Stimulated activated naive CD8-positive, alpha-beta T cell treated with anti-CD3 and anti-CD28 coated beads, Interleukin-15, Interleukin-2, amounts not matched to agents 100 U/mL and 50 U/mL, for 24 hours (primary cell): ENCODE data around the gene OR9Q2.
"Not testable (repeated sequence)": the region's sequence is repeated elsewhere in the genome, so short reads cannot be mapped to it uniquely, and the experiment has no call there.

Source experiments
- ATAC-seq: fragments of 150-1000 bp; cut with Tn5 transposase; one replicate; pipeline ENCODE4 v1.10.0; 2021
- DNase-seq: peaks from one replicate; pipeline ENCODE4 v3.0.0; 2021

Gene OR9Q2, protein sequence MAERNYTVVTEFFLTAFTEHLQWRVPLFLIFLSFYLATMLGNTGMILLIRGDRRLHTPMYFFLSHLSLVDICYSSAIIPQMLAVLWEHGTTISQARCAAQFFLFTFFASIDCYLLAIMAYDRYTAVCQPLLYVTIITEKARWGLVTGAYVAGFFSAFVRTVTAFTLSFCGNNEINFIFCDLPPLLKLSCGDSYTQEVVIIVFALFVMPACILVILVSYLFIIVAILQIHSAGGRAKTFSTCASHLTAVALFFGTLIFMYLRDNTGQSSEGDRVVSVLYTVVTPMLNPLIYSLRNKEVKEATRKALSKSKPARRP

GRCh38 chr11:58188770-58189169 lies at the start of gene OR9Q2:
OR9Q2 (plus strand) TSS chr11:58189070; CDS start chr11:58190491, 1,421 bp downstream.
- DNase-seq (no peak), ATAC-seq (no peak)

DNA sequence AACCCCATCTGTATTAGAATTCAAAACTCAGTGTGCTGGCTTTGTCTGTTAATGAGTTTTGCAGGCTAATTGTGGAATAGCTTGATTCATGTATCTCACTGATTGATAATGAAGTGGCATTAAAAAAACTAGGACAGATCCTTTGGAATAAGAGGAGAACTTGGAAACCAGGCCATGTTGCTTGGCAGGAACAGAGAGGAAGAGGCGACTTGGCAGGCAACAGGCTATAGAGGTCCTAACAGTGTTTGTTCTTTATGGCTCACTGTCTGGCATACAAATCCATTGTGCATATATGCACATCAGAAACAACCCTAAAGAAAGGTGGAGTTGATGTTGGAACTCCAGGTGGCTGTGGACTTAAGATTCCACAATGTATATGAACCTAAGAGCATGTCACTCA lies 46.1 kb upstream of the OR9Q2 start:
- ATAC-seq, result no peak
- no peak for DNase-seq

GRCh38 chr11:58152781-58153180 lies 36.1 kb upstream of the OR9Q2 start:
- ATAC-seq, result no peak
- no peak for DNase-seq

GRCh38 chr11:58164389-58164788 lies 24.5 kb upstream of the OR9Q2 start:
- no peak for ATAC-seq
- no peak for DNase-seq

DNA sequence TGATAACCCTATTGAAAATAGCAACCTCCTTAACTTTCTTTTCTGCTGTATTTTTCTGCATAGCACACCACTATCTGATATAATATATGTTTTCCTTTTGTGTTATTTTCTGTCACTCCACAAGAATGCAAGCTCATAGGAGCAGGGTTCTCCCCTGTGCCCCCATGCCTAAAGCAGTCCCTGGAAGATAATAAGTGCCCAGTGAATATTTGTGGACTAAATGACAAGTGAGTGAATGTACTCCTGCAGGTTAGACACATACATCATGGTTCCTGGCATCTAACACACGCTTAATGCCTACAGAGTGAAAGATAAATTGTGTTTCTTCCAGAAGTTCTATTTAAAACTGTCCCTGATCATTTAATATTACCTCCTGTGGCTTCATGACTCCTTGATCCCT lies 23.9 kb upstream of the OR9Q2 start:
- ATAC-seq (no peak), DNase-seq (no peak)

- DNase-seq (no peak), ATAC-seq (no peak)
Observed at GRCh38 chr11:58165504-58166106, 23.3 kb upstream of the OR9Q2 start.

DNA sequence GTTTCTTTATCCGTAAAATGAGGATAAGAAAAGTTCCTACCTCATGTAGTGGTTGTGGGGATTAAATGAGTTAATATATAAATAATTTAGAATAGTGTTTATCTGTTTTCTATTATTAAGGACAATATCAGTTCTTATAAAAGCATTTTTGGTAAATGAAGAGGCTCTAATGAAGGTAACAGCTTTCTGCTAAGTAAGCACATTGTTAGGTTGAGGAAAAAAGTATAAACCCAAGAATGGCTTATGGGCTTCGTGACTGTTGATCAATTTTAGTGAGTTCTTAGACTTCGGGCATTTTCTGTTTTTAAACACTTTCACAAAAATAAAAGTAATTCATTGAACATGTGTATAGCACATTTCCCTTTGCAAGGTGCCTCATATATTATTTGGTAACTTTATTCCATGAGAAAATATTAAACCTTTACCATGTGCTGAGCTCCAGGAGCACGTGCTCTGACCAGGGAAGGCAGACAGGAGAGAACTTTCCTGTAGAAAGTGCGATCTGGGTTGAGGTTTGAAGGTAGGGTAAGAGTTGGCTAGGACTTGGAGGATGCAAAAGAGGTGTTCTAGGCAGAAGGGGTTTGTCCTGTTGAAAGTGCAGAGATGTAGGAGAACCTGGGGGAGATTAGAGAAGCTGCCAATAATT lies 11.3 kb upstream of the OR9Q2 start:
- DNase-seq (no peak), ATAC-seq (no peak)

GRCh38 chr11:58178444-58178843 lies 10.4 kb upstream of the OR9Q2 start:
- ATAC-seq (no peak), DNase-seq (no peak)

DNA sequence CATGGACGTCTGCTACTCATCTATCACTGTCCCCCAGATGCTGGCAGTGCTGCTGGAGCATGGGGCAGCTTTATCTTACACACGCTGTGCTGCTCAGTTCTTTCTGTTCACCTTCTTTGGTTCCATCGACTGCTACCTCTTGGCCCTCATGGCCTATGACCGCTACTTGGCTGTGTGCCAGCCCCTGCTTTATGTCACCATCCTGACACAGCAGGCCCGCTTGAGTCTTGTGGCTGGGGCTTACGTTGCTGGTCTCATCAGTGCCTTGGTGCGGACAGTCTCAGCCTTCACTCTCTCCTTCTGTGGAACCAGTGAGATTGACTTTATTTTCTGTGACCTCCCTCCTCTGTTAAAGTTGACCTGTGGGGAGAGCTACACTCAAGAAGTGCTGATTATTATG lies 9.2 kb upstream of the OR9Q2 start:
- no peak for DNase-seq
- ATAC-seq, result no peak

GRCh38 chr11:58186938-58187337 lies 1.9 kb upstream of the OR9Q2 start:
- DNase-seq (no peak), ATAC-seq (no peak)

GRCh38 chr11:58192229-58192628 lies 3.4 kb downstream of the OR9Q2 start:
- ATAC-seq, result no peak
- DNase-seq, result no peak

DNA sequence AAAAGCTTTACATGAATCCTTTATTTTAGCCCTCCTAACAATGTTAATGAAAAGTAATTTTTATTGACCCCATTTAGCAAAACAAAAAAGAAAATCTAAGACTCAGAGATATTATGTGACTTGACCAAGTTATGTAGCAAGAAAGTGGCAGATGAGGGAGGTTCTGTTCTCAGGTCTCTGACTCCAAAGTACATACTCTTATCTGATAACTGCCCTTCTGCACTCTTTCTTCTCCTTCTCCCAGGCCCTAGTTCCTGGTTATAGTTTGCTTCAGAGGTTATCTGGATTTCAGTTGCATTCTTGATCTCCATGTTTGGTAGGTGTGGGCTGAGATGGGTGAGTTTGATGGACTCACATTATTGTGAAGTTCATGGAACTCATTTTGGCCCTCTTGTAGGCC lies 4.5 kb downstream of the OR9Q2 start:
- ATAC-seq (no peak), DNase-seq (no peak)

DNA sequence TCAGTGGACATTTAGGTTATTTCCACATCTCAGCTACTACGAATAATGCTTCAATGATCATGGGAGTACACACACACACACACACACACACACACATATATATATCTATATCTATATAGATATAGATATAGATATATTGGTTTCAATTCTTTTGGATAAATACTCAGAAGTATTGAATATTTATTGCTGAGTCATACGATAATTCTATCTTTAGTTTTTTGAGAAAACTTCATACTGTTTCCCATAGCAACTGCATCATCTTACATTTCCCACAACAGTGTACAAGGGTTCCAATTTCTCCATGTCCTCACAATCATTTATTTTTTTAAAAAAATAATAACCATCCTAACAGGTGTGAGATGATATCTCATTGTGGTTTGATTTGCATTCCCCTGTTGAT lies 7.1 kb downstream of the OR9Q2 start:
- ATAC-seq, result no peak
- DNase-seq, result no peak

GRCh38 chr11:58199271-58199670 lies 10.4 kb downstream of the OR9Q2 start:
- DNase-seq (no peak), ATAC-seq (no peak)

DNA sequence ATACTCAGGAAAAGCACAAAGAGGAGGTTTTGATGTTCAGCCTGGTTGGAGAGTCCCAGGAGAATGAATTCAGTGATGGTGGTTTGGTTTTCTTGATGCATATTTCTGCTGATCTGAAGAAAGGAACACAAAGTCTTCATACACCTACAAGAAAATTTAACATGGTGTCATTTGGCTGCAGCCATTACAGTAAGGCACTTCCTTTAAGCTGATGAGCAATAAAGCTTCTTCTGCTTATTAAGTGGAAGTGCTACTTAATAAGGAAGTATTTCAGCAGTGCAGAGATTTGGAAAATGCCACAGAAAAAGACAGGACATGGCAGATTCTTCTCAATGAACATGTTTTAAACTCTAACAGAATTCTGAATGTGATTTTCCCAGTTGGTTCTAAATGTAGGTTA lies 15.2 kb downstream of the OR9Q2 start, which contains the start of gene OR1S2:
Gene OR1S2 (minus strand): TSS at position 101 of the 400 bp plus-strand sequence. CDS start 0 bp downstream, at position 101.
- ATAC-seq (no peak), DNase-seq (no peak)

GRCh38 chr11:58212420-58212819 lies 23.6 kb downstream of the OR9Q2 start, which contains the start of gene OR1S1:
OR1S1 (plus strand) TSS chr11:58212720.
- ATAC-seq, DNase-seq: not testable (repeated sequence)

GRCh38 chr11:58216476-58216875 lies 27.6 kb downstream of the OR9Q2 start:
- ATAC-seq, result no peak
- DNase-seq, result no peak

GRCh38 chr11:58222721-58223120 lies 33.9 kb downstream of the OR9Q2 start:
- DNase-seq (no peak), ATAC-seq (no peak)

GRCh38 chr11:58227956-58228615 lies 39.2 kb downstream of the OR9Q2 start:
- no peak for ATAC-seq
- no peak for DNase-seq
